ENCODE results near the gene RAP1GAP.
A peak's percentile ranks its signal among the peaks of the same experiment; 100 is the strongest.

Gene RAP1GAP

DNA sequence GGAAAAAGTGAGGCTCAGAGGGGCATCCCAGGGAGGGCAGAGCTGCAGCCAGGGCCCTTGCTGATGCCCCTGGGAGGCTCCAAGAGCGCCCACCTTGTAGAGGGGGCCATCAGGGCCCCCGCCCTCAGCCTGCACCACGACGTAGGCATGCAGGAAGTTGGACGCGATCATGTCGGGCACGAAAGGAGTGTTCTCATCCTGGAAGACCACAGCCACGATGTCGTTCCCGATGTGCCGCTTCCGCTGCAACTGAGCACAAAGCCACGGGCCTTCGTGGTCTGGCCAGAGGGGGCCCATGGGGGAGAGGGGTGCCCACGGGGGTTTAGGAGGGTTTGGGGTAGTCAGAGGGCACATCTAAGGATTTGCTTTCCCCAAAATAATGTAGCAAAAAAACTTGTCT, 59.1 kb downstream of the RAP1GAP start:
- H3K36me3 ChIP-seq (replicated peaks; ENCODE audit: insufficient read depth, low read length) = no peaks in the 10 kb centered on the region
- no peaks in the 10 kb centered on the region for H3K9me3 ChIP-seq (replicated peaks; ENCODE audit: insufficient read depth, low read length)
- TF ChIP-seq, protein P1, sequence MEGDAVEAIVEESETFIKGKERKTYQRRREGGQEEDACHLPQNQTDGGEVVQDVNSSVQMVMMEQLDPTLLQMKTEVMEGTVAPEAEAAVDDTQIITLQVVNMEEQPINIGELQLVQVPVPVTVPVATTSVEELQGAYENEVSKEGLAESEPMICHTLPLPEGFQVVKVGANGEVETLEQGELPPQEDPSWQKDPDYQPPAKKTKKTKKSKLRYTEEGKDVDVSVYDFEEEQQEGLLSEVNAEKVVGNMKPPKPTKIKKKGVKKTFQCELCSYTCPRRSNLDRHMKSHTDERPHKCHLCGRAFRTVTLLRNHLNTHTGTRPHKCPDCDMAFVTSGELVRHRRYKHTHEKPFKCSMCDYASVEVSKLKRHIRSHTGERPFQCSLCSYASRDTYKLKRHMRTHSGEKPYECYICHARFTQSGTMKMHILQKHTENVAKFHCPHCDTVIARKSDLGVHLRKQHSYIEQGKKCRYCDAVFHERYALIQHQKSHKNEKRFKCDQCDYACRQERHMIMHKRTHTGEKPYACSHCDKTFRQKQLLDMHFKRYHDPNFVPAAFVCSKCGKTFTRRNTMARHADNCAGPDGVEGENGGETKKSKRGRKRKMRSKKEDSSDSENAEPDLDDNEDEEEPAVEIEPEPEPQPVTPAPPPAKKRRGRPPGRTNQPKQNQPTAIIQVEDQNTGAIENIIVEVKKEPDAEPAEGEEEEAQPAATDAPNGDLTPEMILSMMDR (IDR thresholded peaks at IDR 0.05; ENCODE audit: low read length) = no peak
- TF ChIP-seq EZH2phosphoT487 (IDR thresholded peaks at IDR 0.05; ENCODE audit: low read length) (no peak), EZH2 (optimal IDR thresholded peaks at IDR 0.05; ENCODE audit: low read depth, low read length) (no peak)
- no peak overlapping the region for H3K27ac ChIP-seq (ENCODE audit: low read length)
- H3K4me3 ChIP-seq (ENCODE audit: low read length) = no peak overlapping the region
- no peak overlapping the region for H2AFZ ChIP-seq (ENCODE audit: low read length)
- H4K20me1 ChIP-seq (ENCODE audit: insufficient read depth, low read length) = no peaks in the 10 kb centered on the region
- no peak for DNase-seq
- no peak overlapping the region for H3K4me2 ChIP-seq (ENCODE audit: low read depth, low read length)
- no peaks in the 10 kb centered on the region for H3F3A ChIP-seq (ENCODE audit: insufficient read depth, low read length)
- peaks cover 19% of the 10 kb centered on the region for H3K4me1 ChIP-seq (ENCODE audit: low read length)
- no peaks in the 10 kb centered on the region for H3K79me2 ChIP-seq (ENCODE audit: low read length)
- H3K9ac ChIP-seq (ENCODE audit: low read length) = no peak overlapping the region
- H3K27me3 ChIP-seq (replicated peaks; ENCODE audit: insufficient read depth, low read length) = peaks cover 61% of the 10 kb centered on the region
- no peaks in the 10 kb centered on the region for H3K9me2 ChIP-seq (replicated peaks; ENCODE audit: insufficient read depth, low read length)

DNA sequence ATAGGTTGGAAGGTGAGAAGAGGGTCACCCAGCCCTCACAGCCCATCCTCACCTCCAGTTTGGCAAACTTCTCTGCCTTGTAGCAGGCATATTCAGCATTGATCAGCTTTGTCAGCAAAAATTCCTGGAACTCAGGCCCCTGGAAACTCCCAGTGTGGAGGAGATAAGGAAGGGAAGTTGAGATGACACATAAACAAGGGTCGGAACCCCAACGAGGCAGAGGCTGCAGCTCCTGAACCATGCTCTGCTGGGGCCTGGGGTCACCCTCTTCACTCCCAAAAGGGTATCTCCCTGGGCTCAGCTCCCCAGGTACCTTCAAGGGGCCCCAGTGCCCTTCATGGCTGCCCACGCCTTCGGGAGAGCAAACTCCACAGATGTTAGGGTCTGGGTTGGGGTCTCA, 60.4 kb downstream of the RAP1GAP start:
- Histone ChIP-seq H3K9me3 (replicated peaks; ENCODE audit: insufficient read depth, low read length) (no peaks in the 10 kb centered on the region), H3K36me3 (replicated peaks; ENCODE audit: insufficient read depth, low read length) (no peaks in the 10 kb centered on the region), H3K79me2 (ENCODE audit: low read length) (no peaks in the 10 kb centered on the region), H3K27ac (ENCODE audit: low read length) (no peak overlapping the region), H3K4me1 (ENCODE audit: low read length) (peaks cover 7% of the 10 kb centered on the region; the same call in 1 of the 2 replicates), H3K4me3 (ENCODE audit: low read length) (no peak overlapping the region), H3K27me3 (replicated peaks; ENCODE audit: insufficient read depth, low read length) (peaks cover 69% of the 10 kb centered on the region), H4K20me1 (ENCODE audit: insufficient read depth, low read length) (no peaks in the 10 kb centered on the region), H3F3A (ENCODE audit: insufficient read depth, low read length) (no peaks in the 10 kb centered on the region), H3K9ac (ENCODE audit: low read length) (no peak overlapping the region), H3K9me2 (replicated peaks; ENCODE audit: insufficient read depth, low read length) (no peaks in the 10 kb centered on the region), H3K4me2 (ENCODE audit: low read depth, low read length) (no peak overlapping the region), H2AFZ (ENCODE audit: low read length) (no peak overlapping the region)
- no peak for DNase-seq
- TF ChIP-seq EZH2 (optimal IDR thresholded peaks at IDR 0.05; ENCODE audit: low read depth, low read length) = no peak
- TF ChIP-seq, protein P1 (IDR thresholded peaks at IDR 0.05; ENCODE audit: low read length) = no peak
- TF ChIP-seq EZH2phosphoT487 (IDR thresholded peaks at IDR 0.05; ENCODE audit: low read length) = no peak

DNA sequence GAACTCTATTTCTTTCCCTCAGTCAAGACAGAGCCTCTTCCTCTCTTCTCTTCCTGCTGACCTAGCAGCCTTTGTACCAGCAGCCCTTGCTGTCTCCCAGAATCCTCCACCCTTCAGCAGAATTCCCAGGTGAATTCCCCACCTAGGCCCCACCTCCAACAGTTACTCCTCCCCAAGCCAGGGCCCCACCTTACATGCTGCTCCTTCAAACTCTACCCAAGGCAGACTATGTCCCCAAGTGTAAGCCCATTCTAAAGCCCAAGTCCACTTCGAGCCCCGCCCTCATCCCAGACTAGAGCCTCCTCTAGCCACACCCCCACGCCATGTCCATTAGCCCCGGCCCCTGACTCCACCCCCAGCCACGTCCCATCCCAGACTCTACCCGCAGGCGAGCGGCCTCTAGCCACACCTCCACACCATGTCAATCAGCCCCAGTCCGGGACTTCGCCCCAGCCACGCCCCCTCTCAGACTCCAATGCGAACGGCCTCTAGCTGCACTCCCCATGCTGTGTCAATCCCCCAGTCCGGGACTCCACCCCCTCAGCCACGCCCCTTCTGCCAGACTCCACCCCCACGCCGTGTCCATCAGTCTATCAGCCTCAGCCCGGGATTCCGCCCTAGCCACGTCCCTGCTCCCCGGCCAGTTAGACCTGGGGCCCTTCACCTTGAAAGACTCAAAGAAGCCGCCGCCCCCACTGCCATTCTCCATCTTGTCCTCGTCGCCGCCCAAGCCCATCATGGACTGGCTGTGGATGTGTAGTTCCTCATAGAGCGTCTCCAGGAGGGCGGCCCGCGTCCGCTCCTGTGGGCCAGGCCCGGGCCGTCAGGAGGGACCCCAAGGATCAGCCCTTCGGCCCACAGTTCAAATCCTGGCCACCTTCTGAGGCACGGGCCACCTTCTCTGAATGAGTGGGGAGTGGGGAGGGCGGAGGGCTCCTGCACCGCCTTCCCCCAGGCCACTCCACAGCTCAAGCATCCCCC, 61.3 kb downstream of the RAP1GAP start:
- DNase-seq = peak; percentile 87

More for the DNA sequence above, 61.3 kb downstream of the RAP1GAP start:
- Histone ChIP-seq H3K9ac (ENCODE audit: low read length) (no peak overlapping the region), H4K20me1 (ENCODE audit: insufficient read depth, low read length) (no peaks in the 10 kb centered on the region), H3K36me3 (replicated peaks; ENCODE audit: insufficient read depth, low read length) (no peaks in the 10 kb centered on the region), H3K4me3 (ENCODE audit: low read length) (peak overlapping the region; percentile 29; the same call in 1 of the 2 replicates), H2AFZ (ENCODE audit: low read length) (peak overlapping the region; percentile 62), H3K79me2 (ENCODE audit: low read length) (no peaks in the 10 kb centered on the region), H3K9me2 (replicated peaks; ENCODE audit: insufficient read depth, low read length) (no peaks in the 10 kb centered on the region), H3K27me3 (replicated peaks; ENCODE audit: insufficient read depth, low read length) (peaks cover 71% of the 10 kb centered on the region), H3K9me3 (replicated peaks; ENCODE audit: insufficient read depth, low read length) (no peaks in the 10 kb centered on the region), H3K4me1 (ENCODE audit: low read length) (peaks cover 7% of the 10 kb centered on the region; the same call in 1 of the 2 replicates), H3K4me2 (ENCODE audit: low read depth, low read length) (peak overlapping the region; percentile 64), H3K27ac (ENCODE audit: low read length) (no peak overlapping the region), H3F3A (ENCODE audit: insufficient read depth, low read length) (no peaks in the 10 kb centered on the region)
- TF ChIP-seq, protein P1 (IDR thresholded peaks at IDR 0.05; ENCODE audit: low read length) = no peak
- TF ChIP-seq EZH2 (optimal IDR thresholded peaks at IDR 0.05; ENCODE audit: low read depth, low read length) (no peak), EZH2phosphoT487 (IDR thresholded peaks at IDR 0.05; ENCODE audit: low read length) (no peak)

Data from MM.1S (cell line).